Dermis blood vessel endothelial cell (primary cell): ENCODE measurements around the gene IMPDH1. TPM values are rescaled to one million over a fixed set of nuclear protein-coding genes. Genes with fewer than 3 reads are reported as not detected.

Experiments used
- DNase-seq: peaks from one replicate; pipeline ENCODE4 v3.0.0; 2010
- total RNA-seq: library from RNA; depleted of rRNA; stranded (reverse); fragments of >200 nt; gene quantifications from 2 replicates; pipeline ENCODE4 v1.2.3, GENCODE V29; 2014

Gene IMPDH1
- total RNA-seq, 1 donor from 2014 or later, result 59.6 TPM

DNA sequence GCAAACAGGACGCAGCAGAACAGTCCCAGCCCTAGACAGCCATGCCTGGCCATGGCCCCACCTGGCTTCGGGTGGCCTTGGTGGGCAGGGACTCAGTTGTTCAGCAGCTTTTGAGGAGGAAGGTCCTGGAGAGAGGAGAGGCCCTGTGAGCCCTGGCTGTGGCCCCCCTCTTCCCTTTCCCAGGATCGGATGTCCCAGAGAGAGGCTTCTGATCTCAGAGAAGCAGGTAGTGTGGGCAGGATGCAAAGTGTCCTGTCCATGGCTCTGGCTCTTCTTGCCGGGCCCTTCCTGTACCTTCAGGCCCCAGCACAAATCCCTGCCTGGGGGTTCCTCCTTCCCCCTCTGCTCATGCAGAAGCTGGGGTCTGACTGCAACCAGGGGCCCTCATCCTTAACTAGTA, 49.8 kb downstream of the IMPDH1 start:
- DNase-seq, result no peak

GRCh38 chr7:128359336-128359735, 50.4 kb downstream of the IMPDH1 start:
- no peak for DNase-seq

DNA sequence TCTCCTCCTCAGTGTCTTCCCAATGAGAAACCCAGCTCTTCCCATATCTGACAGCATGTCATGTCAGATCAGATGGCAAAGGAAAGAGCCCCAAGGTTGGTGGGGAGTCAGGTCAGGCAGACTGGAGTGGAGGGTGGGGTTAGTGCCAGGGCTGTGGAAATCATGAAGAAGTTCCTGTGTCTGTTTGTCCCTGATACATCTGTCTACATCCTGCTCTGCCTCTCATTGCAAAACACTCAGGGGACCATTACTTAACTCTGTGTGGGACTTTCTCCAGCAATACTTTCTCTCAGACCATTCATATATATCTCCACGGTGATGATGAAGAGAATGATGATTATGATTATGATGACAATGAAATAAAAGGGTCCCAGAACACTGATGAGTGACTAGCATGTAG, 51.5 kb downstream of the IMPDH1 start:
- no peak for DNase-seq

DNA sequence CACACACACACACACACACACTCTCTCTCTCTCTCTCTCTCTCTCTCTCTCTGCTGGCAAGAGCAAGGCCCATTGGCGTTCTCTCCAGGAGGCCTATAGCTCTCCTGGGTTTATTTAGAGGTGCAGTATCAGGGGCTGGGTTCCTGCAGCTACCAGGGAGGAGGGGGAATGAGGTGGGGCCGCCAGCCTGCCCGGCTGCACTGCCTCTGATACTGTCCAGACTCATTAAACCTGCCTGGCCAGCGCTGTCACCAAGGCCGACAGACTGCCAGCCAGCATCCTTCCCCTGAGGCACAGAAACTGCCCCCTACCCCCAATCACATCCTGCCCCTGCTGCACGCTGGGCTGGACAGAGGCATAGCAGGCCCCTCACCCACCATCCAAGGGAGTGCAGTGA, 52.6 kb downstream of the IMPDH1 start:
- DNase-seq, result no peak

- no peak for DNase-seq
Measured at GRCh38 chr7:128356546-128357216, 53.1 kb downstream of the IMPDH1 start.

- no peak for DNase-seq
Measured at GRCh38 chr7:128353610-128354009, 56.2 kb downstream of the IMPDH1 start.

DNA sequence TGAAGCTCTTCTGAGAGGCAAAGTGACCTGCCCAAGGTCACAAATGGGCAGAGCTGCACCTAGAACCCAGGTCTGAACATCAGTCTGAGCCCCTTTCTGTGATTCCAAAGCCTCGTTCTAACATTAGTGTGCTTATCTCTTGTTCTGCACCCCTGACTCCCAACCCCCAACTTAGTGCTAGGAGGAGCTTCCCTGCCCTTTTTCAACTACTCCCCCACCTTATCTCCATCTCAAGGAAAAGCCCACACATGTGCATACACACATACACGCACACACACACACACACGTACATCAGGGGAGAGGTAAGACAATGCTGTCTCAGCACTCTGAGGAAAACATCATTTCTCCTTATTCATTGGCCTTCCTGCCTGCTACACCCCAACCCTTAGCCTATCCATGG, 56.6 kb downstream of the IMPDH1 start:
- DNase-seq, result no peak

DNA sequence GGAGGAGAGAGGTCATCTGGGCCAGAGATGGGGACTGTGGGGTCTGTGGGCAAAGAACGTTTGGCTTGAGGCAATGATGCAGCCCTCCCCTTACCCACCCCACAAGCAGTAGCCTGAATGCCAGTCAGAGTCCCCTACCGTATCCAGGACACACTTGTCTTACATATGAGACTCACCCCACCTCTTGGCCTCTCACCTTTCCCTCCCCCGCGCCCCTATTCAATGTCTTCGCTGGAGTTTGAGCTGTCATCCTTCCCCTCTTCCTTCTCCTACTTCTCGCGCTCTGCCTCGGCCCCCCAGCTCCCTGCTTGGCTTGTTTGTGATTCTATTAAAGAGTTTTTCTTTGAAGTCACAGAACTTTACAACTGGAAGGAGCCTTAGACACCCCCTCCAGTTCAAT, 57.1 kb downstream of the IMPDH1 start:
- DNase-seq, result no peak

GRCh38 chr7:128352153-128352537, 57.6 kb downstream of the IMPDH1 start:
- DNase-seq, result peak; percentile 84

DNA sequence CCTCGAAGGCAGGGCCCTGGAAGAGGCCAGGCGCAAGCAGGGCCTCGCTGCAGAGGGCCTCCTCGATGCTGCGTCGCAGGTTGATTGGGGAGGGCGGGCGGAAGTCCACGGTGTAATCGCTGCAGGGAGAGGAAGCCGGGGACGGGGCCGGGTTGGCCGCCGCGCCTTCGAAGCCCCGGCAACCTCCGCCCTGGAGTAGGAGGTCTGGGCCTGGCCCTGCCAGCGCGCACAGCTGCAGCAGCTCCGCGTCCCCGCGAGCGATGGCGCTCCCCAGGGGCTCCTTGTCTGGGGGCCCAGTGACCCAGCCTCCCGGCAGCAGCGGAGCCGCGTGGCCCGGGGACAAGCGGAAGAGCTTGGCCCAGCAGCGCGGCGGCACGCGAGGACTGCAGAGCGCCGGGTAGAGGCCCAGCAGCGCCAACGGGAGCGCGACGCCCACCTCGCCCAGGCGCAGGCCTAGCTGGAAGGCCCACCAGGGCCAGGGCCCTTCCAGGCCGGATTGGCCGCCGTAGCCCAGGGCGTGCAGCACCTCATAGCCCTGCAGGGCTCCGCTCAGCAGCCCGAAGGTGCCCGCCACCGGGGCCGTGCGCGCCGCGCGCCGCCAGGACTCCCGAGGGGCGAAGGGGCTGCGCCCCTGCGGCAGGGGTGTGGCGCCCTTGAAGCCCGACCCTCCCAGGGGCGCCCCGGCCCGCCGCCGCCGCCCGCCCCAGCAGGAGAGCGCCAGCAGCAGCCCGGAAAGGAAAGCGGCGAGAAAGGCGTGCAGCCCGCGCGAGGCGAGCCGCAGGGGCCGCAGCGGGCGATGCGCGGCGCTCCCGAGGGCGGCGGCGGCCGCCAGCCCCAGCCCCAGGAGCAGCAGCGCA, 58.3 kb downstream of the IMPDH1 start:
- peak; percentile 11 for DNase-seq

- no peak for DNase-seq
Measured at GRCh38 chr7:128350708-128351295, 59.0 kb downstream of the IMPDH1 start.

DNA sequence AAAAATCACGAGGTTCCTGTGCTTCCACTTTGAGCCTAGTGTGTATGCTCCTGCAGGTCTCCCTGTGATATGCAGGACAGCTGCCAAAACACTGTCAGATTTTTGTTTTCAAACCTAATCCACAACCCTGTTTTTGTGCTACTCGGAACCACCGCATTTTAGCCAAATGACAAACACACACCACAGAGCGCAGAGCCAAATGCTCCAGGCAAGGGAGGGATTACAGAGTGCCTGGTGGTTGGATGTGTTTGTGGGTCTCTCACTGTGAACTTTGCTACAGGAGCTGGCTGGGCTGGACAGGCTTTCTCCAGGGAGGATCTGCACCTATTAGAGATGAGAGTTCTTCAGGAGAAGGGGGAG, 60.3 kb downstream of the IMPDH1 start:
- DNase-seq, result no peak

DNA sequence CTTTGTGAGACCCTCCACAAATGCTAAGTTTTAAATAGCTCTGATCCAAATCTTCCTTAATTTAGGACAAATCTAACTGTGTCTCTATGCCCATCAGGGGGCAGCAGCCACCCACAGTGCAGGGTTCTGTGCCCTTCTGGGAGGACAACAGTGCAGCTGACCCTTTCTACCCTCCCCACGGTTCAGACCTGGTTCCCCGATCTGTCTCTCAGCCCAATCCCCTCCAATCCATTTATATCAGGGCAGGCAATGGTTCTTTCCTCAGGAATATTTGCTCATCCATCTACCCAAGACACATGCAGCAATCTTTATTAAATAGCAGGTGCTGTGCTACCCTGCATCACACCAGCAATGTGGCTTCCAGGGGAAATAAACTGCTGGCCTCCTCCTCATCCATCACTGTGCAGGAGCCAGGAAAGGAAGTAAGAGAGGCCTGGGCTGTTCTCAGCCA, 62.1 kb downstream of the IMPDH1 start:
- peak; percentile 74 for DNase-seq

- DNase-seq, result no peak
Measured at GRCh38 chr7:128344431-128344774, 65.4 kb downstream of the IMPDH1 start.

DNA sequence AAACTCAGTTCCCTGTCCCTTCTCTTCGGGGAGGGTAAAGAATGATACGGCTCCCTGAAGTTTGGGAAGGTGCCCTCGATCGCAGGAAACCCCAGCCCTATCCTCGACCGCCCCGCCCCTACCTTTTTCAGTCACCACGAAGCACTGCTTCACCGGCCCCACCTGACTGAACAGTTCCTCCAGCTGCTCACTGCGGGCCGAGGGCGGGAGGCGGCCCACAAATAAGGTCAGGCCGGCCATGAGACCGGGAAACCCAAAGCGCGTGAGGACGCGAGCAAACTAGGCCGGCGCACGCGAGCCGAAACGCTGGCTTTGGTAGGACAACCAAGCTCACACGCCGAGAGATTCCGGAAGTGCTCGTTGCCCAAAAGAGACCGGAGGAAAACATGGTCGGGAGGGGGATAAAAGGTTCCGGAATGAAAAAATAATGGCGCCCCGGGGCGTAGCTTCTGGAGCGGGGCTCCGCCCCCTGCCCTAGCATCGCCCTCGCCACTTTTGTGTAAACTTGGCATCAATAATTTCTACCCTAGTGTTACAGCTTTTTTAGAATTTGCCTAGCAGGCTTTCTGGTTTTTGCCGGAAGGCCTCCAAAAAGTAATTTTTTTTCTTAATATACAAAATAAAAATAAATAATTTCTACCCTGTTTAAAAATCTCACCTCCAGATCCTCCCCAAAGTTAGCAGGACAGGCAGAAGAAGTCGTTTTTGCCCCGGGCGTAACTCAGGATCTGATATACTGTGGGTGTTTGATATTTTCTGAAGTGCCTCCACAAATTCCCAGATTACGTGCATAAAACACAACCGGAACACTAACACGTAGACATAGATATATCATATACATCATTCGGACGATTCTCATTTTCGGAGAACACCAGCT, 66.0 kb downstream of the IMPDH1 start, which contains the start of gene RBM28:
TSS of gene RBM28 (minus strand) at position 355 of the 877 bp plus-strand sequence. CDS start at position 240, 115 bp downstream.
- DNase-seq, result peak; percentile 94

Other genes starting within 250 kb of the IMPDH1 start
- not detected in 2 replicates for gene LEP, start 168.7 kb downstream of the IMPDH1 start, total RNA-seq
- 14.6 and 26.9 TPM in 2 replicates for gene RBM28, start 66.1 kb downstream of the IMPDH1 start, total RNA-seq
- not detected in 2 replicates for gene PRRT4, start 48.3 kb downstream of the IMPDH1 start, total RNA-seq
- gene HILPDA, start 45.9 kb upstream of the IMPDH1 start, total RNA-seq, result 9.3 and 10.9 TPM in 2 replicates
- 27.7 and 29.7 TPM in 2 replicates for gene METTL2B, start 66.8 kb upstream of the IMPDH1 start, total RNA-seq